Thymus (tissue), 11 donors: ENCODE measurements around the gene SYNDIG1. TPM values are rescaled to one million over a fixed set of nuclear protein-coding genes. Genes with fewer than 3 reads are reported as not detected.

Source experiments
- DNase-seq, 9 donors: peaks; one replicate each; pipeline ENCODE4 v3.0.0-alpha.2; 2013; ENCODE audit warnings: low spot score in 9 of 9, low read depth in 6 of 9, missing footprints in 1 of 9
- H3K27ac ChIP-seq, 2 donors: one replicate each; pipeline ENCODE4 v1.5.1; 2013; ENCODE audit warnings: control low read depth in 1 of 2, low read depth in 1 of 2, low read length in 1 of 2, mild to moderate bottlenecking in 1 of 2, moderate library complexity in 1 of 2
- H3K27me3 ChIP-seq, 2 donors: one replicate each; pipeline ENCODE4 v1.5.1; 2013; ENCODE audit warnings: low read length in 1 of 2; ENCODE audit not compliant: control insufficient read depth in 2 of 2, insufficient read depth in 1 of 2
- H3K36me3 ChIP-seq, 2 donors: one replicate each; pipeline ENCODE4 v1.5.1; 2013; ENCODE audit warnings: low read length in 1 of 2, mild to moderate bottlenecking in 1 of 2, moderate library complexity in 1 of 2; ENCODE audit not compliant: control insufficient read depth in 2 of 2, insufficient read depth in 2 of 2
- H3K4me1 ChIP-seq, 2 donors: one replicate each; pipeline ENCODE4 v1.5.1; 2013; ENCODE audit warnings: low read length in 2 of 2; ENCODE audit not compliant: control insufficient read depth in 2 of 2, insufficient read depth in 2 of 2
- H3K4me3 ChIP-seq, 2 donors: one replicate each; pipeline ENCODE4 v1.5.1; 2013; ENCODE audit warnings: low read length in 2 of 2, control low read depth in 1 of 2, mild to moderate bottlenecking in 1 of 2
- H3K9me3 ChIP-seq, 2 donors: one replicate each; pipeline ENCODE4 v1.5.1; 2013; ENCODE audit warnings: low read length in 1 of 2, mild to moderate bottlenecking in 1 of 2; ENCODE audit not compliant: control insufficient read depth in 2 of 2, insufficient read depth in 1 of 2
- WGBS: extraction: QIAGEN DNeasy Blood & Tissue Kit; methylation state at CpG from one replicate; pipeline ENCODE4 v1.1.7; 2013; 5-methylcytosine and 5-hydroxymethylcytosine counted together
- polyA plus RNA-seq: library from polyadenylated mRNA; stranded (reverse); fragments of 200-250 nt; gene quantifications from one replicate; pipeline ENCODE4 v1.2.3, GENCODE V29; 2013
- total RNA-seq: library from RNA; stranded (reverse); fragments of 120-200 nt; gene quantifications from one replicate; pipeline ENCODE4 v1.2.4, GENCODE V29; 2013
- donor health status: healthy.

Gene SYNDIG1
- total and polyA plus RNA-seq, 2 donors, result 0.41 to 3.2 TPM

- Histone ChIP-seq H3K4me3 (no peak overlapping the region), H3K27me3 (no peaks in the 10 kb centered on the region), H3K27ac (no peak overlapping the region), H3K9me3 (no peaks in the 10 kb centered on the region), H3K36me3 (no peaks in the 10 kb centered on the region), H3K4me1 (no peaks in the 10 kb centered on the region)
- DNase-seq, result no peak
- WGBS, result 89% methylated on average over 10 of the region's 10 CpGs
These were observed 110.0 kb downstream of the SYNDIG1 start for GRCh38 chr20:24579475-24579874.

DNA sequence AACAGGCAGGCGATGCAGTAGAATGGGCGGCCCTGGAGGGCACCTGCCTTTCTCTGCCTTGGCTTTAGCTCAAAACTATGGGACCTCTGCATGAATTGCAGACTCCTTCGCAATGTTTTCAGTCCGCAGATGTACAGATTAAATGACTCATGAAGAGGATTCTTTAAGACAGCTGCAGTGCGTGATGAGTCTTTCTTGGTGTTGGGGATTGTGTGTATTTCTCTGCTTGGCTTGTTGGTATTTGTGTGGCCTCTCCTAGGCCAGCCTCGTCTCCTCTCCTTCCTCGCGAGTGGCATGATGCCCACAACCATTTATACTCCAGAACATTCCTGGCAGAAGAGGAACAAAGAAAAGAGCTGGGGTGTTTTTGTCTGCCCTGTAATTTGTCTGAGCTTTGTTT, 110.6 kb downstream of the SYNDIG1 start:
- WGBS, result 93% methylated on average over 8 of the region's 8 CpGs
- H3K9me3 ChIP-seq, result no peaks in the 10 kb centered on the region
- H3K36me3 ChIP-seq, result no peaks in the 10 kb centered on the region
- H3K4me1 ChIP-seq, result no peaks in the 10 kb centered on the region
- H3K4me3 ChIP-seq, result no peak overlapping the region
- H3K27ac ChIP-seq, result no peak overlapping the region
- no peaks in the 10 kb centered on the region for H3K27me3 ChIP-seq
- DNase-seq, result no peak

DNA sequence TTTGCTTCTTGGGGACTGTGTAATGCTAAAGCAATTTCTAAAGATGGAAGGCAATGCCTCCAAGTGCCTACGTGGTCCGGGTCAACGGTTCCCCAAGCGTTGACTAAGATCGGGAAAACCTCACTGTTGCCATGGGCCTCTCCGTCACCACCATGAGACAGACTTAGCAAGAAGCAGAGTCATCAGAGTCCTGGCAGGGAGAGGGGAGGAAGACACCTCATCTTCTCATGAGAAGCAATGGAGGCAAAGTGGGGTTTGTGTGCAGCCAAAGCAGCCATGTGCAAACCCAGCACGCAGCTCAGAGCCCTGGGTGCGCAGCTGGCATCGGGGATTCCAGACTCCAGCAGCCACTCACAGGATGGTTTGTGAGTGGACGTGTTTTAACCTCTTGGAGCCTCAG, 111.4 kb downstream of the SYNDIG1 start:
- Histone ChIP-seq H3K27ac (no peak overlapping the region), H3K27me3 (no peaks in the 10 kb centered on the region), H3K4me3 (no peak overlapping the region), H3K36me3 (no peaks in the 10 kb centered on the region), H3K9me3 (no peaks in the 10 kb centered on the region), H3K4me1 (no peaks in the 10 kb centered on the region)
- WGBS, result 97% methylated on average over 10 of the region's 10 CpGs
- DNase-seq, result no peak

DNA sequence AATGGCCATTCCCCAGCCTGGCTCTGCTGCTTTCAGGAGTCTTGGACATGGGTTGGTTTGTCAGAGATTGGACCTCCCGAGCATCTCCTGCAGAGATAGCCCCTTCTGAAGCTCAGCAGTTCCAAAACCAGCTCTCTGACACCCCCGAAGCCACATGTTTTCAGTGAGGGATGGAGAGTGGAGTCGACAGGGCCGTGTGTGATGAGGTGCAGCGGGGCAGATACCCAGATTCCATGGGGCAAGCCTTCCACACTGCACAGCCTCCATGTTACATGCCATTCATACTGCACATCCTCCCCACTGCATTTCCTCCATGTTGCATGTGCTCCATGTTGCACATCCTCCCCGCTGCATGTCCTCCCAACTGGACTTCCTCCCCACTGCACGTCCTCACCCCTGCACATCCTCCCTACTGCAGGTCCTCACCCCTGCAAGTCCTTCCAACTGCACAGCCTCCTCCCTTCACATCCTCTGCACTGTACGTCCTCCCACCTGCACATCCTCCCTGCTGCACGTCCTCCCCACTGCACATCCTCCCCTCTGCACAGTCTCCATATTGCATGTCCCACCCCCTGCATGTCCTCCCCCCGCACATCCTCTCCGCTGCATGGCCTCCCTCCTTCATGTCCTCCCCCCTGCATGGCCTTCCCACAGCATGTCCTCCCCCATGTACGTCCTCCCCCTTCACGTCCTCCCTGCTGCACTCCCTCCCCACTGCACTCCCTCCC, 112.2 kb downstream of the SYNDIG1 start:
- Histone ChIP-seq H3K27me3 (no peaks in the 10 kb centered on the region), H3K27ac (no peak overlapping the region), H3K4me1 (no peaks in the 10 kb centered on the region), H3K36me3 (no peaks in the 10 kb centered on the region), H3K4me3 (no peak overlapping the region), H3K9me3 (no peaks in the 10 kb centered on the region)
- no peak for DNase-seq
- 90% methylated on average over 13 of the region's 13 CpGs for WGBS

GRCh38 chr20:24582373-24583168, 113.1 kb downstream of the SYNDIG1 start:
- DNase-seq, result no peak

GRCh38 chr20:24583169-24583792, 113.9 kb downstream of the SYNDIG1 start:
- 96% methylated on average over 13 of the region's 13 CpGs for WGBS
- H3K36me3 ChIP-seq, result no peaks in the 10 kb centered on the region
- H3K4me1 ChIP-seq, result peaks cover 0 to 9% of the 10 kb centered on the region in 2 donors
- no peak overlapping the region for H3K27ac ChIP-seq
- H3K4me3 ChIP-seq, result no peak overlapping the region
- no peak for DNase-seq
- no peaks in the 10 kb centered on the region for H3K27me3 ChIP-seq
- H3K9me3 ChIP-seq, result no peaks in the 10 kb centered on the region

More at GRCh38 chr20:24582373-24583168, 113.1 kb downstream of the SYNDIG1 start:
- no peak overlapping the region for H3K27ac ChIP-seq
- no peaks in the 10 kb centered on the region for H3K9me3 ChIP-seq
- H3K4me1 ChIP-seq, result peaks cover 0 to 1% of the 10 kb centered on the region in 2 donors
- 94% methylated on average over 15 of the region's 15 CpGs for WGBS
- no peak overlapping the region for H3K4me3 ChIP-seq
- no peaks in the 10 kb centered on the region for H3K36me3 ChIP-seq
- no peaks in the 10 kb centered on the region for H3K27me3 ChIP-seq

DNA sequence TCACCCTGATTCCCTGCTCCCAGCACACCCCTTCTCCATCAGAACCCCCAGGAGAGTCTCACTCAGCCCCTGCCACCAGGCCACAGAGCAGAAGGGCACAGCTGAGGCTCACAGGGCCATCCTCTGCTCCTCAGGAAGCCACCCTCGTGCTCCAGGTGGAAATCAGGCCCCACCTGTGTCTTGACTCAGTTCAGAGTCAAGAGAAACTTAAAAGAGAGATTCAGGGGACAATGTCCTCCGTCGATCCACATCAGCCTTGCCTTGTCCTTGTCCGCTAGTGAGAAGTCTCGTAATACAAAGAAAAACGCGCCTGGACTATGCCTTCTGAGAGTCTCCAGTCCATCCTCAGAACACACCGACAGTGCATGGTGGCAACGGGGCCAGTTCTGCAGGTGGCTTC, 114.6 kb downstream of the SYNDIG1 start:
- DNase-seq, result no peak
- 93% methylated on average over 9 of the region's 9 CpGs for WGBS
- H3K4me3 ChIP-seq, result no peak overlapping the region
- no peaks in the 10 kb centered on the region for H3K9me3 ChIP-seq
- H3K4me1 ChIP-seq, result peaks cover 0 to 10% of the 10 kb centered on the region in 2 donors
- H3K27me3 ChIP-seq, result no peaks in the 10 kb centered on the region
- H3K27ac ChIP-seq, result no peak overlapping the region
- H3K36me3 ChIP-seq, result no peaks in the 10 kb centered on the region

- Histone ChIP-seq H3K27me3 (no peaks in the 10 kb centered on the region), H3K4me1 (peaks cover 0 to 10% of the 10 kb centered on the region in 2 donors), H3K27ac (no peak overlapping the region), H3K9me3 (no peaks in the 10 kb centered on the region), H3K4me3 (no peak overlapping the region), H3K36me3 (no peaks in the 10 kb centered on the region)
- 94% methylated on average over 26 of the region's 26 CpGs for WGBS
- no peak for DNase-seq
These were observed 115.3 kb downstream of the SYNDIG1 start for GRCh38 chr20:24584538-24585356.
